ENCODE results near the gene BIVM. TPM values are rescaled to one million over a fixed set of nuclear protein-coding genes. Genes with fewer than 3 reads are reported as not detected.

Gene BIVM, protein sequence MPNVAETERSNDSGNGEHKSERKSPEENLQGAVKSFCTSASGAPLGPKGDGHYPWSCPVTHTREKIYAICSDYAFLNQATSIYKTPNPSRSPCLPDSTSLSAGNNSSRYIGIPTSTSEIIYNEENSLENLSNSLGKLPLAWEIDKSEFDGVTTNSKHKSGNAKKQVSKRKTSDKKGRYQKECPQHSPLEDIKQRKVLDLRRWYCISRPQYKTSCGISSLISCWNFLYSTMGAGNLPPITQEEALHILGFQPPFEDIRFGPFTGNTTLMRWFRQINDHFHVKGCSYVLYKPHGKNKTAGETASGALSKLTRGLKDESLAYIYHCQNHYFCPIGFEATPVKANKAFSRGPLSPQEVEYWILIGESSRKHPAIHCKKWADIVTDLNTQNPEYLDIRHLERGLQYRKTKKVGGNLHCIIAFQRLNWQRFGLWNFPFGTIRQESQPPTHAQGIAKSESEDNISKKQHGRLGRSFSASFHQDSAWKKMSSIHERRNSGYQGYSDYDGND
- total RNA-seq, result 31.8 and 44.9 TPM in 2 replicates

DNA sequence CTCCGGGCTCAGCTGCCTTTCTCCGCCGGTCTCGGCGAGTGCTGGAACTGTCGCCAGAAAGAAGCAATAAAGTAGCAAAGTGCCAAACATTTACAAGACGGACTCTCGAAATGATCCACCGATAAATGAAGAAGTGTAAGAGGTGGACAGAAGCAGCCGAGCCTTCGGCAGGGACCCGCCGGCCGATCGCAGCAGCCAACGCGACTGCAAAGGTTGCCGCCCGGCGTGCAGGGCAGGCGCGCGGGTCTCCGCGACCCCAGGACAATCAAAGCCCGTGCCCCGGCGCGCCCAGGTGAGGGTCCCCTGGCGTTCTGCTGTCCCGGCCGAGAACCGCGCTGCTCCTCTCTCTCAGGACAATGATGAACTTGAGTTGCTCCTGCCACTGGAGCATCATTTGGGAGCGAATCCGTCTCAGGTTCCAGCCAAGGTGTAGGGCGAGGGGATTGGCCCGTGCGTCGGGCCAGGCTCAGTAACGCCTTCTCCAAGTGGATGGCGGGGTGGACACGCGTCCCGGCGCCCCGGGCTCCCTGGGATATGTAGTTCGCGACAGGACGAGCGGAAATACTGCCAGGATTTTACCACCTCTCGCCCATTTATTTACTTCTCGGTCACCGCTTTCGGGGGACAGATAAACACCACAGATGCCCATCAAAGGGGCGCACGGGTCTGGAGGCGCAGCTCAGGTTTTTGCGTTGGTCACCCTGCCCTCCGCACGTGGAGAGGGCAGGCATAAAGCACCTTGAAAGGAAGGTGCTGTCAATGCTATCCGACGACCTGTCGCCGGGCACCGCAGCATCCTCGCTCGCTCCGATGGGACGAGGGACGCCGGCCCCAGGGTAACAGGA, at the start of gene BIVM, which contains the start of gene POGLUT2:
TSS of gene BIVM (plus strand) at position 539 of the 845 bp plus-strand sequence. CDS start 8,149 bp downstream, outside the sequence.
TSS of gene POGLUT2 (minus strand) at position 396 of the 845 bp plus-strand sequence. CDS start at position 90, 306 bp downstream.

DNA sequence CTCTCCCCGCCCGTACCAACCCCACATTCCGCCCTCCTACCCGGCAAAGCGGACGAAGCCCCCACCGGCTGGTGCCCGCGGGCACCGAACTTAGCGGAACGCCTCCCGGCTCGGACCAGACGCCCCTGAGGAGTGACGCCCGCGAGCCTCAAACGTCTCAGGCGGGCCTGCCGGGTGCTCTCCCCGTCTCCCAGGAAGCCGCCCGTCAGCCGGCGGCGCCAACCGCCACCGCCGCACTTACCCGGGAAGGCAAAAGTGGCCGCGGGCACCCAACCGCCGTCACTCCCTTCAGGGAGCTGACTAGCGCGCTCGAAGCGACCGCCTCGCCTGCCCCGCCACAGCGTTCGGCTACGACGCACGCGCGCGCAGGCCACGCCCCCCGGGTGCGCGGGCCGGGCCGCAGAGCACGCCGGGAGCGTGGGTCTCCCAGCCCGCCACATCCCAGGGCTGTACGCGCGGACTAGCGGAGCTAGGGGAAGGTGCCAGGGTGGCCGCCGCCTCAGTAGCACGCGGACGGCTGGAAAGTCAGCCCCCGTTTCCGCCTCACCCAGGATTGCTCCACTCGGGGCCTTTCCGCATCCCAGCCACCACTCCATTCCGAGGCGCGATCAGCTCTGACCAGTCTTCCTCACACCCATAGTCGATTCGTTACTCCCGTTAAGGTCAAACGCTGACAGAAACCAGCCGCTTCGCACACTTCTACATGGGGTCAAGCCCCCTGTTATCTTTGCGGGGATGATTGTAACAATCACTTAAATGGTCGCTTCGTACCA, 25.3 kb upstream of the BIVM start, which contains the start of gene TEX30:
TSS of gene TEX30 (minus strand) at position 346 of the 773 bp plus-strand sequence. CDS start 3,760 bp downstream, outside the sequence.

DNA sequence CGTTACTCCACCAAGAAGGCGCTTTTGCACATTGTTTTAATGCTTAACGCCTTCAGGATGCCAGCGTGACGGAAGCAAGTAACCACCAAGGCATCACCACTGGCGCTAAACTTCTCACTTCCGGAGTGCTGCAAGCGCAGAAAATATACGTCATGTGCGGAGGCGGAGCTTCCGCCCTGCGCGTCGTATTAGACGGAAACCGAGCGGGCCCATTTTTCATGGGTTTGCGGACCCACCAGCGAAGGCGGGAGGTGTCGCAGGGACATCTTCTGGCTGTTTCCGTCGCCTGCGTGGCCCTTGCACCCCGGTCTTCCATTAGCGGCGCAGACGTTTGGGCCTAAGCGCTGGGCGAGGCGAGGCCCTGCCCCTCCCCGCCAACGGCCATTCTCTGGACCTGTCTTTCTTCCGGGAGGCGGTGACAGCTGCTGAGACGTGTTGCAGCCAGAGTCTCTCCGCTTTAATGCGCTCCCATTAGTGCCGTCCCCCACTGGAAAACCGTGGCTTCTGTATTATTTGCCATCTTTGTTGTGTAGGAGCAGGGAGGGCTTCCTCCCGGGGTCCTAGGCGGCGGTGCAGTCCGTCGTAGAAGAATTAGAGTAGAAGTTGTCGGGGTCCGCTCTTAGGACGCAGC, 46.8 kb downstream of the BIVM start, which contains the start of gene ERCC5:
TSS of gene ERCC5 (plus strand) at position 403 of the 631 bp plus-strand sequence. CDS start 235 bp downstream, outside the sequence.

Other genes starting within 250 kb of the BIVM start
- gene TPP2, start 202.1 kb upstream of the BIVM start, total RNA-seq, result 41.0 and 76.9 TPM in 2 replicates
- not detected in 2 replicates for gene METTL21C, start 104.1 kb upstream of the BIVM start, total RNA-seq
- gene TEX30, start 25.3 kb upstream of the BIVM start, total RNA-seq, result 13.1 and 20.9 TPM in 2 replicates
- gene POGLUT2, start 143 bp upstream of the BIVM start, total RNA-seq, result 68.9 and 74.7 TPM in 2 replicates
- gene ERCC5, start 46.9 kb downstream of the BIVM start, total RNA-seq, result 84.1 and 106 TPM in 2 replicates